ENCODE data around the gene HEBP1.

HEBP1 gene

DNA sequence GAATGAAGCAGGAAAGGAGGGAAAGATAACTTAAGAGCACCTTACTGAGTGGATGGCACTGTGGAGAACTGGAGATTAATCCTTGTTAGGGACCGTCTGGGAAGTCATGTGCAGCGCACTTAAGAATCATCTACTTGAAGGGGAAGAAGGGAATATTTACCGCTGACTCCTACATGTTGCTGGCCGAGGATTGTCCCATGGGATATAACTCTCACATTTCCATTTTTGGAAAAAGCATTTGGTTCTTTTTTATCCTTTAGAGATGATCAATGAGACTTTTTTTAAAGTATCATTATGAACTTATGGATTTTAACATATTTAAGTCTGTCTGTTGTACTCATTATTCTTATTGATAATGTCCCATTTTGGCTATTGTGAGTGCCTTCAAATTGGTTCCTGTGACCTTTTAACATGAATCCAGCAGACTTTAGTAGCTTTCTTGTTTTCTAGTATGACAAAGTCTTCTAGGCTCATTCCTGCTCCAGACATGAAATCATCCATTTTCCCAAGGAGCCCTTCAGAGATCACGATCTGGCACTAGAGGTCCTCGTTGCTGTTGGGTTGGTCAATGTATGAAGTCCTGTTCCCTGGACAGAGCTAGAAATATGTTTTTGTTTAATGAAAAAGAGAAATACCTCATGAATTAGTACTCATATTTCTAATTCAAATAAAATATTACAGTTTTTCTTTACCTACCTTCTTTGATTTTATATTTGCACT, 23.9 kb upstream of the HEBP1 start:
- DNase-seq: no peak

DNA sequence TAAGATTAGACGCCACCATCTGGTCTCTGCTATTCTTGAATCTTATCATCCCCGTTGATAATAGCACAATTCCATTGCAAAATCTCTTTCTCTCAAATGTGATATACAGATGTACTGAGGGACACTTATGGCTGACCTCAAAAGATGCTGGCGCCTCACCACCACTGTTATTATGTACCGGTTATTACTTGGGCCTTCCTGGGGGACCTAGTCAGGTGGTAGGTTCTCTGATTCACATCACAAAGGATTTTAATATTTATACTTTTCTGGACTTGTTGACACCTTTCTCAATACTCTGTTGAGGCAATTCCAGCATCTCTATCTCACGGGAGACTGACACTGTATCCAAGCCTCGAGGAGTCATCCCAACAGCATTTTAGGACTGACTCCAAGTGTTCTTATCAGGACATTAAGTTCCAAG, 22.8 kb upstream of the HEBP1 start:
- DNase-seq: no peak

DNA sequence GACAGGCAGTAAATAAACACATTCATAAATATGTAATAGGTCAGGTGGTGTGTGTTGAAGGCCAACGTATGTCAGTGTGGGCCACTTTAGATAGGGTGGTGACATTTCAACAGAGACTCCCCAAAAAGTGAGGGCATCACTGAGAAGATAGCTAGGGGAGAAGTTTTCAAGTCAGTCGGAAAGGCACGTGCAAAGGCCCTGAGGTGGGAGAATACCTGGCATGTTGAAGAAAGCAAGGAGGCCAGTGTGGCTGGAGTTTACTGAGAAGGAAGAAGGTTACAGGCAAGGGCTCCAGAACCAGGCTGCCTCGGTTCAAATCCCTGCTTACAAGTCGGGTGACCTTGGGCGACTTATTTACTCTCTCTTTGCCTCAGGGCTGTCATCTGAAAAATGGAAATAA, 11.0 kb upstream of the HEBP1 start:
- no peak for DNase-seq

DNA sequence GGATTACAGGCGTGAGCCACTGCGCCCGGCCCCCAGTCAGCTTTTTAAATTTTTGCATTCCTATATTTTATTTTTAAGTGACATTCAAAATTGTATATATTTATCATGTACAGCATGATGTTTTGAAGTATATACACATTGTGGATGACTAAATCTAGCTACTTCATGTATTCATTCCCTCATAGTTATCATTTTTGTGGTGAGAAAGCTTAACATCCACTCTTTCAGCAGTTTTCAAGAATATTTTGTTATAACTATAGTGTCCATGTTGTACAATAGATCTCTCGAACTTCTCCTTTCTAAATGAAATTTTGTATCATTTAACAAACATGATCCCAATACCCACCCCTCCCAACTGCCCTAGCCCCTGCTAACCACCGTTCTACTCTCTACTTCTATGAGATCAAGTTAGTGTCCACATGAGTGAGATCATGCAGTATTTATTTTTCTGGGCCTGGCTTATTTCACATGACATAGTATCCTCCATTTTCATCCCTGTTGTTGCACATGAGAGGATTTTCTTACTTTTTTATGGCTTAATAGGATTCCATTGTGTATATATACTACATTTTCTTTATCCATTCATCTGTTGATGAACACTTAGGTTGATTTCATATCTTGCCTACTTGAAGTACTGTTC, 8.8 kb upstream of the HEBP1 start:
- DNase-seq: no peak

DNA sequence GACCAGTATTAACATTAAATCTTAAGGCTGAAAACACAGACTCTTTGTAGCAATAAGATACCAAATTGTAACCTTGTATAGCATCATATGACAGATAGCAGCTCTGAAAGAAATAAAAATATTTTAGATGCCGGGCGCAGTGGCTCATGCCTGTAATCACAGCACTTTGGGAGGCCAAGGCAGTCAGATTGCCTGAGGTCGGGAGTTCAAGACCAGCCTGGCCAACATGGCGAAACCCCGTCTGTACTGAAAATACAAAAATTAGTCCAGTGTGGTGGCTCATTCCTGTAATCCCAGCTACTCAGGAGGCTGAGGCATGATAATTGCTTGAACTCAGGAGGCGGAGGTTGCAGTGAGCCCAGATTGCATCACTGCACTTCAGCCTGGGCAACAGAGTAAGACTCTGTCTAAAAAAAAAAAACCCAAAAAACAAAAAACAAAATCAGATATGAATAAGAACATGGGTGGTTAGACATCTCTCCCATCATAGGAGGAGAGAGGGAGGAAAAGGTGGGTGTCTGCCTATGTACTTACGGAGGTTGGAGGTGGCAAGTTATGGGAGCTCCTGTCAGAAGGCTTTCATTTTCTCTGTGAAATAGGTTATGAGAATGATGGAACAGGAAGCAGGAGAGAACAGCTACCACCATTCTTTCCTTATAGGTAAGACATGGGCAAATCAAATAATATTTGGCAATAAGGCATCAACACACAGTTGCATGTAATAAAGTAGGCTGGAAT, 7.6 kb upstream of the HEBP1 start:
- no peak for DNase-seq

DNA sequence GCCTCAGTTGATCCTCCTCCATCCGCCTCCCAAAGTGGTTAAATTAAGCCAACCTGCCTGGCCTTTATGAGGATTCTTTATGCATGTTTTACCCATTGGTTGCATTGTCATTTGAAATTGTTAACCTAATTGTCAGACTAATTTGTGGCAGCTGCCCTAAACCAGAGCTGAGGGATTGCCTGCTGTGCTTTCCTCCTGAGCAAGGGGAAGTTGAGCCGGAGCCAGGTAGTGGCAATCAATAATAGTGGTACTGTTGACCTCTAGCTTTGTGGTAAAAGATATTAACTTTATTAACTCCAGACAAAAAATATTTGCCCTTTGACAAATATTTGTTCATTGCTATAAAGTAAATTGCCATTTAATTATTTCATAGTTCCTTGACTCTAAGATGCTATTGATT, 5.6 kb upstream of the HEBP1 start:
- no peak for DNase-seq

DNA sequence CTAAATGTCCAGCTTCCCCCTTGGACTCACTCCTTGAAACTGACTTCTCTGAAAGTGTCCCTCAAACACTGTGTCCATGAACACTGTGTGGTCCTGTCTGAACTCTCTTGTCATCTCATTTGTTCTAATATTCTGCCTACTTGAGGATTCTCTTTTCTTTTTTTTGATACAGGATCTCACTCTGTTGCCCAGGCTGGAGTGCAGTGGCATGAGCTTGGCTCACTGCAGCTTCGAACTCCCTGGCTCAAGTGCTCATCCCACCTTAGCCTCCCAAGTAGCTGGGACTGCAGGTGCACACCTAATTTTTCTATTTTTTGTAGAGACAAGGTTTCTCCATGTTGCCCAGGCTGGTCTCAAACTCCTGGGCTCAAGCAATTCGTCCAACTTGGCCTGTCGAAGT, 4.9 kb upstream of the HEBP1 start:
- DNase-seq: no peak

DNA sequence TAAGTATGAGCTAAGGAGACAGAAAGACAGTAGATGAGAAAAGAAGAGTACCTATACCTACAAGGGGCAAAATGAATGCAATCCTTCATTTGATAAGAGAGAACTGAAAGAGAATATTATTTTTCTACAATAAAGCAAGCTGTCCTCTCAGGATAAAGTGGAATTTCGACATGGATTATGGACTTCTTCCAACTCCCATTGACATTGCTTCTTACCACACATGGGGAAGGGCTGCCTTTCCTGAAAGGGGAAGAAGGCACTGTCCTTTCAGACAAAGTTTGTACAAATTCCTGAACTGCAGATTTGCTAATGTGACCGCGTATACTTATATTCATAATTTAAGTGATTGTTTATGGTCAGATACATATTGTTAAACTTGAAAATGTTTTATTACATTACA, 4.3 kb upstream of the HEBP1 start:
- DNase-seq: no peak

DNA sequence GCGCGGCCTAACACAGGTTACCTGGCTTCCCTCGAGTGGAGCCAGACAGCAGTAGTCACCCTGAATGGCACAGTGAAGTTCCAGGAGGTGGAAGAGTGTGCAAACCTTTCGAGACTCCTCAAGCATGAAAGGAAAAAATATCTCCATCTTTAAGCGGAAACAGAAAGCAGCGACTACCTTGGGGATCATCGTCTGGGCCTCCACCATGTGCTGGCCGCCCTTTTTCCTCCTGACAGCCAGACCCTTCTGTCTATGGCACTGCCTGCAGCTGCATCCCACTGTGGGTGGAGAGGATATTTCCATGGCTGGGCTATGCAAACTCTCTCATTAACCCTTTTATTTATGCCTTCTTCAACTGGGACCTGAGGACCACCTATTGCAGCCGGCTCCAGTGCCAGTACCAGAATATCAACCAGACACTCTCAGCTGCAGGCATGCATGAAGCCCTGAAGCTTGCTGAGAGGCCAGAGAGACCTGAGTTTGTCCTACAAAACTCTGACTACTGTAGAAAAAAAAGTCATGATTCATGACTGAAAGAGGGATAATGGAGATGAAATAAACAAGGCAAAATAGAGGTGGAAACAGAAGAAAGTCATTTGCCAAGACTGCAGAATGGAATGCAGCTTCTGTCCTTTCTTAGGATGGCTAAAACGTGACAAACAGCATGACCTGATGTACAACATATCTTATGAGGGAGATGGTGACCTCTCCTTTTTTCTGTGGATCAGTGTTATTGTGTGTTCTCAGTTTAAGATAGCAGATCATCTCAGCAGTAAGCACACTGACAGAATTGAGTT, 2.4 kb upstream of the HEBP1 start:
- no peak for DNase-seq

DNA sequence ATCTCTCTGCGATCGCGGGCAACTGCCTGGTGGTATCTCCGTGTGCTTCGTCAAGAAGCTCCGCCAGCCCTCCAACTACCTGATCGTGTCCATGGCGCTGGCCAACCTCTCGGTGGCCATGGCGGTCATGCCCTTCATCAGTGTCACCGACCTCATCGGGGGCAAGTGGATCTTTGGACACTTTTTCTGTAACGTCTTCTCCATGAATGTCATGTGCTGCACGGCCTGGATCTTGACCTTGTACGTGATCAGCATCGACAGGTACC, 1.6 kb upstream of the HEBP1 start:
- DNase-seq: no peak

DNA sequence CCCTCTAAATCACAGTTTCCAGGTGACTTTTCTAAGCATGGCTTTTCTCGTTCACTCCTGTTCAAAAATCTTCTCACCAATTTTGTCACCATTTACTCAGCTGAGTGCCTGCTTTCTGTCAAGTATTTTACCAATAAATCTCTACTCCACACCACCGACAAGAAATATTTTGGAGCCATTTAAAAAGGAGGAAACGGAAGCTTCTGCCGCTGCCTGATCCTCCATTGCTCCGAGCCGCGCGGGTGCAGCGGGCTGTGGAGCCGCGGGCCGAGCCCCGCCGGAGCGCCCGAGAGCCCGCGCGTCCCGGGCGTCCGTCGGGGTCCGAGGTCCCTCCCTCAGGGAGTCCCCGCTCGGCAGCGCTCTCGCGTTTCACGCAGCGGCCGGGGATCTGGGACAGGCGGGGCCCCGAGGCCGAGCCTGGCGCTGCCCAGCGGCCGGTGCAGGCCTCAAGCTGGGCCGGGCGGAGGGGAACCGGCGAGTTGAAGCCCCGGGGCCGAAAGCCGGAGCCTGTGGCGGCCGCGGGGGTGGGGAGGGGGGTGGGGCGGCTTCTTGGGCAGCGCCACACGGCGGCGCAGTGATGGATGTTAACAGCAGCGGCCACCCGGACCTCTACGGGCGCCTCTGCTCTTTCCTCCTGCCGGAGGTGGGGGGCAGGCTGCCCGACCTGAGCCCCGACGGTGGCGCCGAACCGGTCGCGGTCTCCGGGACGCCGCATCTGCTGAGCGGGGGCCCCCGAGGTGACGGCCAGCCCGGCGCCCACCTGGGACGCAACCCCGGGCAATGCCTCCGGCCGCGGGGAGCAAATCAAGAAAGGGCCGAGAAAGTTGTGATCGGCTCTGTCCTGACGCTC, 1.1 kb upstream of the HEBP1 start:
- DNase-seq: no peak

DNA sequence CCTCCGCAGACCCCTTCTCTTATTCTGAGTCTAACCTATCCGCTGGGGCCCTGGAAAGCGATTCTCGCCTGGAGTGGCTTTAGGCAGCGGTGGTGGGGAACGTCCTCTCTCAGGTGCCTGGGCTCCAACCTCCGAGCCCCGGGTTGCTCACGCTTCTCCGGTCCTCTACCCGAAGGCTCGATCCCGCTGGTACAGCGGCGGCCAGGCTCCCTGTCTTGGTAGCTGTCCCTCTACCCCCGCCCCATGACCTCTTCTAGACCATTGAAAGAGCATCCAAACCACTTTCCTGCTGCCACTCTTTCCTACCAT, 505 bp upstream of the HEBP1 start:
- no peak for DNase-seq

DNA sequence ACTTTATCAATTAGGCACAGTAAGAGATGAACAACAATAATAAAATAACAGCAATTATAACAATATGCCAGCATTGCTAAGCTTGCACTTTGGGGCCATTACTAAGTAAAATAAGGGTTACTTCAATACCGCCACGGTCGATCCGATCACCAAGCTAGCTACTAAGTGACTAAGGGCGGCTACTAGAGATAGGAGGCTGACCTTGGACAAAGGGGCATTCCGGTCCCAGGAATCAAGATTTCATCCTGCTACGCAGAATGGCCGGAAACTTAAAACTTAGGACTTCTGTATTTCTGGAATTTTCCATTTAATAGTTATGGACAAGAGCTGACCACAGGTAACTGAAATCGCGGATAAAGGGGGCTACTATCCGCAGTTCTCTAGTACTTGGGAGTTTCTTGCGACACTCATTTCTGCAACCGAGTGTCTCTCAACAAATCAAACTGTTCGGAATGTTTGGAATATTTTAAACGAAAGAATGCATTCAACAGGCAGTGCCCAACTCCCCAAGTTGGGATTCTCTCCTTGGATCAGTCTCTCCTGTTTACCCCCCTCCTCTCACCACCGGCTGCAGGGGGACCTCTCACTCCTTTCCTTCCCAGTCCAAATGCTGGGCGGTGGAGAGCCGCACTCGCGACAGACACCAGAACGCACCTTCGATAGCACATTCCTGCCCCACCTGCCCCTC, 650 bp downstream of the HEBP1 start:
- no peak for DNase-seq

DNA sequence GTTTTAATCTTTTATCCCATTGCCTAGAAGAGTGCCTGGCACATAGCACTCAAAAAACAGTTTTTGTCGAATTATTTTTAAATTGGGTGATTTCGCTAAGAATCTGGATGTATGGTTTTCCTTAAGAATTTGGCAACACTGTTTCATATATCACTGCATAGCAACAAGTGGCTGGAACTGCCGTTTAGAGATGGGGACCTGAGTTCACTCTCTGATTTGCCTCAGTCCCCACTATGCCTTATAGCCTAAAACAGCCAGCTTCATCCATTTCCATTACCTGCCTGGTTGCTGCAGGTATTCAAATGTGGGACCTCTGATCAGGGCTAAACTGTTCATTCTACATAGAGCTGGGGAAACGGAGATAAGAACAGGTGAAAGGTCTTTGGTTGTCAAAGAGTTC, 1.8 kb downstream of the HEBP1 start:
- DNase-seq: no peak

DNA sequence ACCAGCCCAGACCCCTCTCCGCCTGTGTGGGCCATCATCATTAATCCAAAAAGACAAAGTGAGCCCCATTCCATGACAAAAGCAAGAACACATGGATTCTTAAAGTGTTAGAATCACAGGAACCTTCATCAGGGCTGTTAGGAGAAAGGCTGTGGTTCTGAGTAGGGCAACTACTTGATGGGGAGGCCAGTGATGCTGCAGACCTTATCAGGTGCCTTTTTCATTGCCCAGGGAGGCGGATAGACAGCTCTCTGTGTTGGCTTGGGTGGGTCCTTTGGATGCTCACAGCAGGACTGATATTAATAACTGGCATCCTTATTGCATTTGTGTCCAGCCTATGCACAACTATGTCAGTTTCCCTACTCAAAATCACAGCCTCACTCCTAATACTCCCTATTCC, 2.3 kb downstream of the HEBP1 start:
- DNase-seq: no peak

DNA sequence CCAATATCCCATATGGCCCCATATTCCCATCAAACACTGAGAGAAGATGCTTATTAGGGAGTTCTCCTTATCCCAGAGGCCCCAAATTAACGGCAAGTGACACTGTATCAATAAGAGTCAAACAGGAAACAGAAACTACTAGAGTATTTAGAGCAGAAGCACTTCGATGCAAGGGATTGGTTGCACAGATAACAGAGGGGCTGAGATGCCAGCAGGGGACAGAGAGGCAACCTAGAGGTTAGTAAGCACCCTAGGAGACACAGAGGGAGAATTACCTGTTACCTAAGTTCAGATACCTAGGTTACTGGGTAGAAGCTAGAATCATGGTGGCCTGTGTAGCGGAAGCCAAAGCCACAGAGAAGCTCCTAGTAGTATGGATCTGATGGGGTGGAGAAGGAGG, 2.9 kb downstream of the HEBP1 start:
- DNase-seq: no peak

DNA sequence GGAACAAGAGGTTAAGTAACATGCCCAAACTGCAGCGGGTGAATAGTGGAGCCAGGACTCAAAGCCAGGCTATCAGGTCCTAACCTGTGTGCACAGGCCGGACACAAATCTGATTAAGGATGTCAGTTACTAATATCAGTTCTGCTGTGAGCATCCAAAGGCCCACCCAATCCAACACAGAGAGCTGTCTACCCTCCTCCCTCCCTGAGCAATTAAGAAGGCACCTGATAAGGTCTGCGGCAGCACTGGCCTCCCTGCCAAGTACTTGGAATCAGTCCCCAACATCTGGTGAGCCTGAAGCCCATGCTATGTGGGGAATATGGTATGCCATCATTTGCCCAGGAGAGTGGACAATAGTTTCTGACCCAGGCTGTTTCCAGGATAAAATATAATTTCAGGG, 3.9 kb downstream of the HEBP1 start:
- DNase-seq: no peak

DNA sequence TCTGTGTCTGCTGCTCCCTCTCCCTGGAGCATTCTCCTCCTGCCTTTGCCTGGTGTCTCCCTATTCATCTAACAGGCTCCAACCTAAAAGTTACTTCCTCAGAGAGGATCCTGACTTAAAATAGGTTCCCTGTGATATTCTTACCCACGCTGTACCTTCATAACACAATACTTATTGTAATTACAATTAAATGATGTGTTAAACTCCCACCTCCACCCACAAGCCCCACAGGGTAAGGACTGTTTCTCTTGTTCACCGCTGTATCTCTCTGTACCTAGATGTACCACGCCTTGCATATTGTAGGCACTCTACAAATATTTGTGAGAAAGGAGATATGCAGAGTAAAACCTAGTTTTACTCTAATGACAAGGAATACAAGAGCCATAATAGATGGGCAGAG, 5.0 kb downstream of the HEBP1 start:
- DNase-seq: no peak

DNA sequence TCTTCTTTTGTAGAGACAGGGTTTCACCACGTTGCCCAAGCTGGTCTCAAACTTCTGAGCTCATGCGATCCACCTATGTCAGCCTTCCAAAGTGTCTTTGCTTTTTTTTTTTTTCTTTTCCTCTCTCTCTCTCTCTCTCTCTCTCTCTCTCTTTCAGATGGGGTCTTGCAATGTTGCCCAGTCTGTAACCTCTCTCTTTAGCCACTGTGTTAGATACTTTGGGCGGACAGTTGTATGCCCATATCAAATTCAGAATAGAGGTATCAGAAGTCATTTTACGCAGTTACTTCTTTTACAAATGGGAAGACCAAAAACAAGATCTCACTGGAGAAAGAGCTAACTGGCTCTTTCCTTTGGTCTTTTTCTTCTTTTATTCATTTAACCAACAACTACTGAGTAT, 6.7 kb downstream of the HEBP1 start:
- DNase-seq: no peak

DNA sequence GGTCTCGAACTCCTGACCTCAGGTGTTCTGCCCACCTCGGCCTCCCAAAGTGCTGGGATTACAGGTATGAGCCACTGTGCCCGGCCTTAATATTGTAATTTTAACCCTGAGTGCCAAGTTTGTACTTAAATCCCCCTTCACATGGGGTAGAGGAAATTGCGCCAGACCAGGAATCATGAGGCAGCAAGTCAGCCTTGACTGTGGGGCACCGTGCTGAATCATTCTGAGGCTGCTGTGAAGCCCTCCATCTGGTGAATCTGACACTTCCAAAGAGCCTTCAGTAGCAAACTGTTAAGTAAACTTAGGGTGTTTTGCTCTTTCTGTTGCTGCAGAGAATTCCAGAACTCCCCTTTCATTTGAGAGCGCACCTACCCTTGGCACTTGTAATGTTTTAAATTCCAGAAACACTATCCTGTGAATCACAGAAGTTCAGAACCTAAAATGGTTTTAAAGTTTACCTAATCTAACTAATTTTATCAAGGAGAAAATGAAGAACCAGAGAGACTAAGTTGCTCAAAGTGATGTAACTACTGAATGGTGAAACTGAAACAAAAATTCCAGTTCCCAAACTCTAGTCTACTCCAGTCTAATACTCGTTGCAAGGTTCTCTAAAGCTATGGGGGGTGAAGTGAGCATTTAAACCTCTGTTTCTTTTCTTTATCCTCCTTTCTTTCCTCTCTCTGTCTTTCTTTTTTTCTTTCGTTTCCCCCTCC, 7.5 kb downstream of the HEBP1 start:
- no peak for DNase-seq

DNA sequence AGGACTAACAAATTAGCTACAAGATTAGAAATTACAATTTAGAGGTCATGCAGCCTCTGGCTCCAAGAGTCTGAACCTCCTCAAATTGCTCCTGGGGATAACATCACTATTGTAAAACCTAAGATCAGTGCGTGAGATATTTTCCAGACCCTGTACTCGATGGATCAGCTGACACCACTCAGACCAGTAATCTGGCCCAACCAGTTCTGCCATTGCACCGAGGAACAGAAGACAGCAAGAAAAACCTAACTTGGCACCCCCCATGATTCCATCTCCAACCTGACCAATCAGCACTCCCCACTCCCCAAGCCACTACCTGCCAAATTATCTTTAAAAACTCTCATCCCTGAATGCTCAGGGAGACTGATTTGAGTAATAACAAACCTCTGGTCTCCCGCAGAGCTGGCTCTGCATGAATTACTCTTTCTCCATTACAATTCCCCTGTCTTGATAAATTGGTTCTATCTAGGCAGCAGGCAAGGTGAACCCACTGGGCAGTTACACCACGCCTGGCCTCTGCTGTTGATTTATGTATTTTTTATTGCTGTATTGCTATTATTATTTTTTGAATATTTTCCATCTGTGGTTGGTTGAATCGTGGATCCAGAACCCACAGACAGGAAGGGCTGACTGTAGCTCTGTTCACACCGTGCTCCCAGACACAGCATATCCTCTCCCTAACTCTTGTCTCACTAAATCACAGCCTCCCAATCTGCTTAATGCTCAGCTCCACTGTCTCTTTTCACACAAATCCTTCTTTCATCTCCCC, 9.2 kb downstream of the HEBP1 start:
- DNase-seq: no peak
